Measurements from ENCODE around the gene MYH11.
"Not testable (repeated sequence)": the region's sequence is repeated elsewhere in the genome, so short reads cannot be mapped to it uniquely, and the experiment has no call there.

MYH11 gene

DNA sequence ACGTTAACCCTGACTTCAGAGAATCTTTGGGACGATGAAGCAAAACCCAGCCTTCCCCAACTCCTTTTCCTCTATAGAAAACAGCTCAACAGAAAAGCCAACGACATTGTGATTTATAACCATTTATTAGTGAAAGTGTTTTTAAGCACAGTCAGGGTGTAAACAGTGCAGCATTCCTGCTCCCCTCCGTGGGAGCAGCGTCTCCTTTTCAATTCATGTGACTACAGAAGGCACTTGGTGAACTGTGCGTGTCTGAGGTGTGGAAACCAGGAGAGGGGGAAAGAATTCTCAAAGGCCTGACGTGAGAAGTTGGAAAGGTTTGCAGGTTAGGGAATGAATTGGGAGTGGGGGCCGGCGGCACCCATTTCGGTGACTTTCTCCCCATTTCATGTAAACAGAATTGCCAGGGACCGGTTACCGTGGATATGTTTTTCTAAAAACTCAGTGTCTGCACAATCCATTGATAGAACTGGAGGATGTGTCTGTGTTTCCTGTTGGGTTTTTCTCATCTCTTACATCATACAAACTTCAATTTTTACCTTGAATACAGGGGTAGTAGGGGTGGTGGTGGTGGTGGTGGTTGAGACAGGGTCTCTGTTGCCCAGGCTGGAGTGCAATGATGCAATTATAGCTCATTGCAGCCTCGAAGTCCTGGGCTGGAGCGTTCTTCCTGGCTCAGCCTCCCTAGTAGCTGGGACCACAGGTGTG lies 153.6 kb downstream of the MYH11 start:
- DNase-seq = no peak

DNA sequence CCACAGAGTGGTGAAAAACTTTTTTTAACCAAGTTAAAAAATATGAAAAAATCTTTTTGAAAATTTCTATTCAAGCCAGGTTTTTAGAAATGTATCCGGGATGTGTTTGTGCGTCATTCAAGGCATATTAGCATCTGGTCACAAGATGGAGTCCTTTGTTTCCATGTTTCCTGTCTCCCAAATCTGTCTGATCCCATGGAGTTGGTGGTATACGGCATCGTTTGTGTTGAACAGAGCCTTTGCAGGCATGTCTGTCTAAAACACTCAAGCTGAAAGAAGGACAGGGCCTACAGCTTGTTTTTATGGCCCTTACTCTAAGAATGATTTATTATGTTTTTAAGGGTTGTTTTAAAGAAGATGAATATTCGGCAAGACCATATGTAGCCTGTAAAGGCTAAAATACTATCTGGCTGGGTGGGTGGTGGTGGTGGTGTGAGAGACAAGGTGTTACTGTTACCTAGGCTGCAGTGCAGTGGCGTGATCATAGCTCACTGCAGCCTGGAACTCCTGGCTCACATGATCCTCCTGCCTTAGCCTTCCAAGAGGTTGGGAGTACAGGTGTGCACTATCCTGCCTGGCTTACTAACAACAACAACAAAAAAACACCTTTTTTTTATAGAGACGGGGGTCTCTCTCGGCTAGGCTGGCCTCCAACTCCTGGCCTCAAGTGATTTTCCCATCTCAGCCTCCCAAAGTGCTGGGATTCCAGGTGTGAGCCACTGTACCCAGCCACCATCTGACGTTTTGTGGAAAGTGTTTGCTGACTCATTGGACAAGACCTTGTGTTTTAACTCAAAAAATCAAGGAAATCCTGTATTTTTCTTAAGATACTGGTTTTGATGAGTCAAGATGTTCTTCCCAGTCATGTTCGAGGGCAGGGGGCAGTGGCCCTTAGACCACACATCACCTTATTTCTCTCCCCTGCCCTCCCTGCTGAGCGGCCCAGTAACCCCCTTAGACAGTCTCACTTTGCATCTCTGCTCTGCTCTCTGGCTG lies 154.6 kb downstream of the MYH11 start:
- DNase-seq = no peak

DNA sequence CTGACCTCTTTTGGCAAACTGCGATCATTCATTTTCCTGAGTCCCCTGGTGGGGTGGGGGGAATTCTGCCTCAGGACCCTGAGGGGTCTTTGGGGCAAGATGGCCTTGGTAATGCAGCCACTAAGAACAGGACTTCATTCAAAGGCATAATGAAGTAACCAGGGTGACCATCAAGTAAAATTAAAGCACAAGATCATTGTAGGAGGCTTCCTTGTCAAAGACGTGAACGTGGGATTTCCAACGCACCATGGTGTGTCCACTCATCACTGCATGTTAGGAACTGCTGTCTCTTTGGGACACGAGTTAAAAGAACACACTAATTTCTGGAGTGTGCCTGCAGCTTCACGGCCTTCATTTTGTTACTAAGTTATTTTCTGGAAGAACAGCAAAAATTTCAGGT lies 155.5 kb downstream of the MYH11 start:
- DNase-seq = no peak

DNA sequence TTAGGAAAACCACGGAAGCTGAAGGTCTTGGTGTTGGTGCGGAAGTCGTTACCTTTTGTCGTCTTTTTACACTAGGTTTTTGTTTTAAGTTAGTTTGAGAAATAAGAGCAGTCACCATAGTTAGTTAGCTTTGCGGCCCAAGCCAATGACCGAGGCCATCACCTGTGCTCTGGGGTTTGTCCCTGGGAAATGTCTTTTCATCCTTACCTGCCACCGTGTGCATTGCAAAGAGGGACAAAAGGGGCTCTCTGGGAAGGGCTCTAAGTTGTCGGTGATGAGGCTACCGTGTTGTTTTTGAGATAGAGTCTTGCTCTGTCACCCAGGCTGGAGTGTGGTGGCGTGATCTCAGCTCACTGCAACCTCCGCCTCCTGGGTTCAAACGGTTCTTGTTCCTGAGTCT lies 157.0 kb downstream of the MYH11 start:
- no peak for DNase-seq

DNA sequence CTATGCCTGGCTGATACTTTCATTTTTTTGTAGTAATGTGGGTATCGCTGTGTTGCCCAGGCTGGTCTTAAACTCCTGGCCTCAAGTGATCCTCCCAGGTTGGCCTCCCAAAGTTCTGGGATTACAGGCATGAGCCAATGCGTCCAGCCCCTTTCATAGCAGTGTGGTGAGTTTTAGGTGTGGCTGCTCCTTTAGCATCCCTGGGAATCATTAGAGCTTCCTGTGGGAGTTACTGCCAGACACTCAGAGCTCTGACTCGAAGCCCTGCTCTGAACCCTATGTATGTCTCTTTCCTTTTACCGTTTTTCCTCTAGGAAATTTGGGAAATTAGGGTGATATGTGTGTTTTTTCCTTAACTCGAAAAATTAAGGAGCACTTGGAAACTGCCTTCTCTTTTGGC lies 162.3 kb downstream of the MYH11 start:
- no peak for DNase-seq

DNA sequence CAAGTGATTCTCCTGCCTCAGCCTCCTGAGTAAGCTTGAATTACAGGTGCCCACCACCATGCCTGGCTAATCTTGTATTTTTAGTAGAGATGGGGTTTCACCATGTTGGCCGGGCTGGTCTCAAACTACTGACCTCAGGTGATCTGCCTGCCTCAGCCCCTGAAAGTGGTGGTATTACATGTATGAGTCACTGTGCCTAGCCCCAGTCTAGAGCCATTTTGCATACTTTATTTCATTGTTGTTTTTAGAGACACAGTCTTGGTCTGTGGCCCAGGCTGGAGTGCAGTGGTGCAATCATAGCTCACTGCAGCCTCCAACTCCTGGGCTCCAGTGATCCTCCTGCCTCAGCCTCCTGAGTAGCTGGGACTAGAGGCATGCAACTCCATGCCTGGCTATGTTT lies 164.3 kb downstream of the MYH11 start:
- DNase-seq = not testable (repeated sequence)

DNA sequence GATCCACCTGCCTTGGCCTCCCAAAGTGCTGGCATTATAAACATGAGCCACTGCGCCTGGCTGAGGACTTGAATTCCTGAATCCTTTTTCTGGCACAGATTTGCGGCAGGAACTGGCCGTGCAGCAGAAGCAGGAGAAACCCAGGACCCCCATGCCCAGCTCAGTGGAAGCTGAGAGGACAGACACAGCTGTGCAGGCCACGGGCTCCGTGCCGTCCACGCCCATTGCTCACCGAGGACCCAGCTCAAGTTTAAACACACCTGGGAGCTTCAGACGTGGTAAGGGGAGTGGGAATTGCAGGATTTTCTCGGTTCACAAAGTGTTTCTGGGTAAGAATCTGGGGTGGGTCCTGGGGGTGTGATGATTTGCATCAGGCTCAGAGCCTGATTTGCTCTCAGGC lies 165.8 kb downstream of the MYH11 start:
- no peak for DNase-seq

DNA sequence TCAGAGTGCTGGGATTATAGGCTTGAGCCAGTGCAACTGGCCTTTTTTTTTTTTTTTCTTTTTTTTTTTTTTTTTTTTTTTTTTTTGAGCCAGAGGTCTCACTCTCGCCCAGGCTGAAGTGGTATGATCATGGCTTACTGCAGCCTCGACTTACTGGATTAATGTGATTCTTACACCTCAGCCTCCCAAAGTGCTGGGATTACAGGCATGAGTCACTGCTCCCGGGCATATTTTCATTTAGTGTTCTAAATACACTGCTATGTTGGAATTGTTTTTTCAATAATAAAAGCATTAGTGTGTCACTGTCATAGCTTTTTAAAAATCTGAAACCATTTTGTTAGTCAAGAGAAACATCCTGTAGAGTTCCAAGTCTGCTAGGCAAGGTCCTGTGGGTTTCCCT lies 166.5 kb downstream of the MYH11 start:
- no peak for DNase-seq

DNA sequence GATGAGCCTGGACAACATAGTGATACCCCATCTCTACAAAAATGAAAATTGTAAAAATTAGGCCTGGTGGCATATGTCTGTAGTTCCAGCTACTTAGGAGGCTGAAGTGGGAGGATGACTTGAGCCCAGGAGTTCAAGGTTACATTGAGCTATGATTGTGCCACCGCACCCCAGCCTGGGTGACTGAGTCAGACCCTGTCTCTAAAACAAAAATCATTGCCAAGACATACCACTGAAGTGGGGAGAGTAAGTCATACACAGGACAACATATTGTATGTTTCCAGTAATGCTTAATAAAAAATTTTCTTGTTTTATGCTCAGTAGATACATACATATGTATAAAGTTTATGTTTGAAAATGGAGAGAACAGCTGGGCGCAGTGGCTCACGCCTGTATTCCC lies 167.5 kb downstream of the MYH11 start:
- DNase-seq = no peak

DNA sequence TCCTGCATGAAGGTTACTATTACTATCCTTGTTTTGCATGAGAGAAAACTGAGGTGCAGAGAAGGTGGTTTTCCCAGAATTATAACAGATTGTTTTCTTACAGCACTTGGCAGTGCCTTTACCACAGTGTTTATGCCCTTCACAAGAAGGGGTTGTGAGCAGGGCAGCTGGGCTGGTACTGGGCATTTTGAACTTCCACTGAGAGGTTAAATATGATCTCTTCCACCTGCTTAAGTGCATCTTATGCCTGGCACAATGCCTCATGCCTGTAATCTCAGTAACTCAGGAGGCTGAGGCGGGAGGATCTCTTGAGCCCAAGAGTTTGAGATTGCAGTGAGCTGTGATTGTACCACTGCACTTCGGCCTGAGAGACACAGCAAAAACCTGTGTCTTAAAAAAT lies 170.5 kb downstream of the MYH11 start:
- no peak for DNase-seq

DNA sequence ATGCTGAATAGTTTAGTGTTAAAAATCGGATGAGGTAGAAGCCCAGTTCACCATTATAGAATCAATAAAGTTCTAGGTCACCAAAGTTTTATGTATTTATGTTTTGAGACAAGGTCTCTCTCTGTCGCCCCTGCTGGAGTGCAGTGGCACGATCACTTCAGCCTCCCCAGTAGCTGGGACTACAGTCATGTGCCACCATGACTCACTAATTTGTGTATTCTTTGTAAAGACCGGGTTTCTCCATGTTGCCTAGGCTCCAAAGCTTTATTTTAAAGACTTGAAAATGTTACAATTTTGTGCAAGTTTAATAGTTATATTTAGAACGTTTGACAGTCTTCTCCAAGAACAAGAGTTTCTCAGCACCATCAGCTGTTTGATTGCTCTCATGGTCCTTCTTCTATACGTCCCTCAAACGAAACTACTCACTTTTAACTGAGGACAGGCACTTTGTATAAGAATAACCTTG lies 174.7 kb downstream of the MYH11 start:
- no peak for DNase-seq

DNA sequence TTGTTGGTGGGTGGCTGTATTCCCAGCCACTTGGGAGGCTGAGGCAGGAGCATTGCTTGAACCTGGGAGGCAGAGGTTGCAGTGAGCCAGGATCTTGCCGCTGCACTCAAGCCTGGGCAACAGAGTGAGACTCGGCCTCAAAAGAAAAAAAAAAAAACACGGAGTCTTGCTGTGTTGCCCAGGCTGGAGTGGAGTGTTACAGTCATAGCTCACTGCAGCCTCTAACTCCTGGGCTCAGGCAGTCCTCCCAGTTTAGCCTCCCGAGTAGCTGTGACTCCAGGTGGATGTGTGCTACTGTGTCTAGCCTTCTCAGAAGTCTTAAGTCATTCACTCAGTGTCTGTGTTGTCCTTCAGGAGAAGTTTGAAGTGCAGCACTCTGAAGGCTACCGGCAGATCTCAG lies 179.4 kb downstream of the MYH11 start:
- DNase-seq = no peak

DNA sequence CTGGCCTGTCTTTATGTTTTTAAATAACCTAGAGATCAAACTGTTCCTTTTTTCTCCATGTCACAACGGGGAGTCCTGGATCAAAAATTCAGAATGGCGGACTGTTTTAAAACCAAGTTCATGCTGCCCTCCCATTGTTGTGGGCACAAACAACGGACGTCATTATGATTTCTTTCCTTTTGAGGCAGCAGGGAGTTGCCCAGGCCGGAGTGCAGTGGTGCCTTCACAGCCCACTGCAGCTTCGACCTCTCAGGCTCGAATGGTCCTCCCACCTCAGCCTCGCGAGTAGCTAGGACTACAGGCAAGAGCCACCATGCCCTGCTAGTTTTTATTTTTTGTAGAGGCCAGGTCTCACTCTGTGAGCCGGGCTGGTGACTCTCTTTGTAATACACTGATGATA lies 180.3 kb downstream of the MYH11 start:
- DNase-seq = no peak

DNA sequence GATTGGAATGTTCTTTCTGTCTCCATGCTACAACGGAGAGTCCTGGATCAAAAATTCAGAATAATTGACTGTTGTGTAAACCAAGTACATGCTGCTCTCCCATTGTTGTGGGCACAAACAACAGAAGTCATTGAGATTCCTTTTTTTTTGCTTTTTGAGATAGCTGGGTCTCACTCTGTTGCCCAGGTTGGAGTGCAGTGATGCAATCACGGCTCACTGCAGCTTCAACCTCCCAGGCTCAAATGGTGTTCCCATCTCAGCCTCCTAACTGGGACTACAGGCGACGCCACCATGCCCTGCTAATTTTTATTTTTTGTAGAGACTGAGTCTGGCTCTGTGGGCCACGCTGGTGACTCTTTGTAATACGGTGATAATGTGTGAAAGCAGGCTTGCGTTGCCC lies 182.3 kb downstream of the MYH11 start:
- no peak for DNase-seq

DNA sequence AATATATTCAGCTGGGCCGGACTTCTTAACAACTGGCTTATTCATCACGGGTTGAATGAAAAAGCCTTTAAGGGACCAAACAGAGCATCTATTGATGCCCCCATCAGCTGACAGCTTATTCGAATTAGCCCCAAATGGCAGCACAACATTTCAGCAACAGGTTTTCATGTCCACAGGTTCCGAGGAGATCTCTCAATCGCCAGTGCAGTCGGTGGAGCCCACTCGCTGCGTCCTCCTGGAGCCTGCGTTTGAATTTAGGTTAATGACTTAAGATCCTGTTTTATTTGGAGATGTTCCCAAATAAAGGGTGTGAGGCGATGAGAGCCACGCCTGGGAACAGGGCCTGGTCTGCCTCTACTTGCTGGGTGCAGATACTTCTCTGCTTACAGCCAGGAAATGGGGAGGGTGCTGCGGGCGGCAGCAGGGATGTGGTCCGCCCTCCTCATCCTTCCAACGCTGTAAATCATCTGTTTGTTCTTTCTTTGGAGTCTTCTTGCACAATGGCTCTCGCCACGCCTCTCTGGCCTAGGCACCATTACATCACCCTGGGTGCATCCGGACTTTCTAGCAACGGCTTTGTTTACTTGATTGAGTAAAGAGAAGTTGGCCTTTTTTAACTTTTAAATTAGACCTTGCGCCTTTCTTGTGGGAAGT lies 184.2 kb downstream of the MYH11 start:
- DNase-seq = peak; percentile 85

DNA sequence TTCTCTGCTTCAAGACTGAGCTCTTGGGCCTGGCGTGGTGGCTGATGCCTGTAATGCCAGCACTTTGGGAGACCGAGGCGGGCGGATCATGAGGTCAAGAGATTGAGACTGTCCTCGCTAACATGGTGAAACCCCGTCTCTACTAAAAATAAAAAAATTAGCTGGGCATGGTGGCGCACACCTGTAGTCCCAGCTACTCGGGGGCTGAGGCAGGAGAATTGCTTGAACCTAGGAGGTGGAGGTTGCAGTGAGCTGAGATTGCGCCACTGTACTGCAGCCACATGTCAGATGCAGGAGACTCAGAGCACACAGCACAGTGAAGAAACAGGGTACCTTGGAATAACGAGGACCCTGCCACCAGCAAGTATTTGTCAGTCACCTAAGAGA lies 184.7 kb downstream of the MYH11 start:
- not testable (repeated sequence) for DNase-seq

DNA sequence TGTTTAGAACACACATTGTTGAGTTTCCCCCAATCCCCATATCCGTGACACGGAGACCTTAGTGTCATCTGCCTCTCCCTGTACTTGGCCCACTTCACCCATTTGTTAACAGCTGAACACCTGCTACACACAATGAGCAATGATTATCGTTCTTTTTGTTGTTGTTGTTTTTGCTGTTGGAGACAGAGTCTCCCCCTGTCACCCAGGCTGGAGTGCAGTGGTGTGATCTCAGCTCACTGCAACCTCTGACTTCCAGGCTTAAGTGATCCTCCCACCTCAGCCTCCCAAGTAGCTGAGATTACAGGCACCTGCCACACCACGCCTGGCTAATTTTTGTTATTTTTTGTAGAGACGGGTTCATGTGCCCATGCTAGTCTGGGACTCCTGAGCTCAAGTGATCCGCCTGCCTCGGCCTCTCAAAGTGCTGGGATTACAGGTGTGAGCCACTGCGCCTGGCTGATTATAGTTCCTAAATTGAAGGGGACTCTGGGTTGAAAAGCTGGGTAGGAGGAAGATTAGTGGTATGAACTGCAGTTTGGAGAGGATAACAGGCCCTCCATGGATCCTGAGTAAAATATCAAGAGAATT lies 185.2 kb downstream of the MYH11 start:
- DNase-seq = no peak

DNA sequence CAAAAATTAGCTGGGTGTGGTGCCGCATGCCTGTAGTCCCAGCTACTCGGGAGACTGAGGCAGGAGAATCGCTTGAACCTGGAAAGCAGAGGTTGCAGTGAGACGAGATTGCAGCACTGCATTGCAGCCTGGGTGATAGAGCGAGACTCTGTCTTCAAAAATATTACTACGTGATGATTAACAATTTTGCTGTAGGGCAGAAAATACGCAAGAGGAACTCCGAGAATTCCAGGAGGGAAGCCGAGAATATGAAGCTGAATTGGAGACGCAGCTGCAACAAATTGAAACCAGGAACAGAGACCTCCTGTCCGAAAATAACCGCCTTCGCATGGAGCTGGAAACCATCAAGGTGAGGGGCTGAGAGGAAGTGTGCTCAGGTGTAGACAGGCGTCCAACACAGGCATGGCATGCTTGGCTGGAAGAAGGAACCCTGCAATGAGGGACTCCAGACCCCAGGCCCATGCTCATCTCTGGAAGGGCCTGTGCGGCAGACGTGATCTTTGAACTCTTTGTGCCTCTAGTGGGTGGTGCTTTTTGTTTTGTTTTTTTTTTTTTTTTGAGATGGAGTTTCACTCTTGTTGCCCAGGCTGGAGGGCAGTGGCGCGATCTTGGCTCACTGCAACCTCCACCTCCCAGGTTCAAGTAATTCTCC lies 189.6 kb downstream of the MYH11 start:
- no peak for DNase-seq

DNA sequence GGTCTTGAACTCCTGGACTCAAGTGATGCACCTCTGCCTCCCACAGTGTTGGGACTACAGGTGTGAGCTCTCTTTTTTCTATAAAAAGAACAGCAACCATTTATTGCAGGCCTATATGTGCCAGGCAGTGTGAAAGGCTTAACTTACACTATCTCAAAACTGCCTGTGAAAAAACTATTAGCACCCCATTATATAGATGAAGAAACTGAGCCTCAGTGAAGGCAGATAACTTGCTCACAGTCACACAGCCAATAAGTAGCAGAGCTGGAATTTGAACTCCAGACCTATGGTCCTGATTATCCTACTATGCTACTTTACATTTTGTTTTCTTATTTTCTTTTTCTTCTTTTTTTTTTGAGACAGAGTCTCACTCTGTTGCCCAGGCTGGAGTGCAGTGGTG lies 191.7 kb downstream of the MYH11 start:
- no peak for DNase-seq

DNA sequence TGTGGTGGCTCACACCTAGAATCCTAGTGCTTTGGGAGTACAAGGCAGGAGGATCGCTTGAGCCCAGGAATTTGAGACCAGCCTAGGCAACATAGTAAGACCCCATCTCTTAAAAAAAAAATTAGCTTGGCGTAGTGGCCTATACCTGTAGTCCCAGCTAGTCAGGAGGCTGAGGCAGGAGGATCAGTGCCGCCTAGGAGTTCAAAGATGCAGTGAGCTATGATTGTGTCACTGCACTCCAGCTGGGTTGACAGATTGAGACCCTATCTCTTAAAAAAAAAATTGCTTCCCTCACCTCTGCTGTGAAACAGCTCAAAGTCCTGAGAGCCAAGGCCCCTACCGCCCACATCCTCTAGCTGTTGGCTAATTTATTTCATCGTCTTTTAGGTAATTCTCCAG lies 196.6 kb downstream of the MYH11 start:
- DNase-seq = no peak

DNA sequence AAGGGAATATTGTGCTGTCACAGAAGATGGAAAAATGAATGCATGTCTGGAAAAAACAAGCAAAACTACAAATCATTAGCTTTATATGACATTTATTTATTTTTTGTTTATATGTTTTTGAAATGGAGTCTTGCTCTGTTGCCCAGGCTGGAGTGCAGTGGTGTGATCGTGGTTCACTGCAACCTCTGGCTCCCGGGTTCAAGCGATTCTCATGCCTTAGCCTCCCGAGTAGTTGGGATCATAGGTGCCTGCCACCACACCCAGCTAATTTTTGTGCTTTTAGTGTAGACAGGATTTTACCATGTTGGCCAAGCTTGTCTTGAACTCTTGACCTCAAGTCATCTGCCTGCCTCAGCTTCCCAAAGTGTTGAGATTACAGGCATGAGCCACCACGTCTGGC lies 198.3 kb downstream of the MYH11 start:
- no peak for DNase-seq

DNA sequence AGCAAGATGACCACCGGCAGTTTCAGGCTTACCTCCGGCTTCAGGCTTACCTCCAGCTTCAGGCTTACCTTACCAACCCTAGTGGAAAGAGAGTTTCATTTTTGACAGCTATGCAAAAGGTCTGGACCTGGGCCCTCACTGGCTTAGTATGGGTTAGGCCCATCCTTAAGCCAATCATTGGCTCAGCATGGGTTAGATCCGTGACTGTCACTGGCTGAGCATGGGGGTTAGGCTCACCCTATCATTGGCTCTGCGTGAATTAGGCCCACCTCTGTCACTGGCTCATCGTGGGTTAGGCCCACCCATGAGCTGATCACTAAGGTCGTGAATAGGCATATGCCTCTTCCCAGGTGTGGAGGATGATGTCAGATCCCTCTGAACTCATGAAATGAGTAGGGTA lies 198.7 kb downstream of the MYH11 start:
- no peak for DNase-seq

DNA sequence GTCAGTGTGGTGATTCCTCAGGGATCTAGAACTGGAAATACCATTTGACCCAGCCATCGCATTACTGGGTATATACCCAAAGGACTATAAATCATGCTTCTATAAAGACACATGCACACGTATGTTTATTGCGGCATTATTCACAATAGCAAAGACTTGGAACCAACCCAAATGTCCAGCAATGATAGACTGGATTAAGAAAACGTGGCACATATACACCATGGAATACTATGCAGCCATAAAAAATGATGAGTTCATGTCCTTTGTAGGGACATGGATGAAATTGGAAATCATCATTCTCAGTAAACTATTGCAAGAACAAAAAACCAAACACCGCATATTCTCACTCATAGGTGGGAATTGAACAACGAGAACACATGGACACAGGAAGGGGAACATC lies 201.3 kb downstream of the MYH11 start:
- DNase-seq = not testable (repeated sequence)
